ENCODE results near the gene SLC35E3. TPM values are rescaled to one million over a fixed set of nuclear protein-coding genes. Genes with fewer than 3 reads are reported as not detected.

The SLC35E3 gene
- total and polyA plus RNA-seq, 2 experiments from 2014 or later: 5.5 to 13.8 TPM

- Histone ChIP-seq H3K36me3 (ENCODE audit: insufficient read depth) (no peaks in the 10 kb centered on the region; the same call in 1 of the 2 replicates), H3K9me2 (ENCODE audit: insufficient read depth) (no peaks in the 10 kb centered on the region), H3K27me3 (ENCODE audit: insufficient read depth) (no peaks in the 10 kb centered on the region), H3F3A (replicated peaks; ENCODE audit: low read depth) (no peaks in the 10 kb centered on the region), H3K4me3 (no peak overlapping the region), H2AFZ (no peak overlapping the region), H3K4me2 (no peak overlapping the region), H3K4me1 (ENCODE audit: insufficient read depth) (no peaks in the 10 kb centered on the region), H3K27ac (ENCODE audit: low read depth) (no peak overlapping the region), H3K79me2 (replicated peaks; ENCODE audit: insufficient read depth) (no peaks in the 10 kb centered on the region), H4K20me1 (replicated peaks; ENCODE audit: insufficient read depth) (no peaks in the 10 kb centered on the region)
- no peak overlapping the region for H3K27ac Mint-ChIP-seq
- DNase-seq (ENCODE audit: low spot score) (no peak), ATAC-seq (no peak)
- peaks cover 1% of the 10 kb centered on the region for H3K27me3 Mint-ChIP-seq (ENCODE audit: insufficient read depth, low read depth, poor library complexity)
- TF ChIP-seq NANOG (IDR thresholded peaks at IDR 0.05; ENCODE audit: borderline replicate concordance): no peak
- TF ChIP-seq EZH2phosphoT487 (IDR thresholded peaks at IDR 0.05; ENCODE audit: unreplicated experiment): no peak
- TF ChIP-seq ZNF114 (CRISPR knock-in tag; IDR thresholded peaks at IDR 0.05): no peak
- no peak for TF ChIP-seq CTCF (conservative IDR thresholded peaks at IDR 0.05; ENCODE audit: low read depth in 2 of 2)
- TF ChIP-seq ZNF462 (CRISPR knock-in tag; IDR thresholded peaks at IDR 0.05): no peak
- no peaks in the 10 kb centered on the region for H3K9me3 Mint-ChIP-seq
- H3K36me3 Mint-ChIP-seq (ENCODE audit: low read depth): peaks cover 2% of the 10 kb centered on the region; the same call in 1 of the 3 replicates
- H3K4me1 Mint-ChIP-seq: no peaks in the 10 kb centered on the region
- H3K4me3 Mint-ChIP-seq: no peak overlapping the region
These were observed 25.4 kb downstream of the SLC35E3 start for GRCh38 chr12:68771223-68771925.

Measured in GM23338 (cell line).